ENCODE measurements around the gene TAS1R1.
A peak's percentile ranks its signal among the peaks of the same experiment; 100 is the strongest.
"Not testable (repeated sequence)": the region's sequence is repeated elsewhere in the genome, so short reads cannot be mapped to it uniquely, and the experiment has no call there.

Gene TAS1R1

GRCh38 chr1:6588893-6589520 lies 33.9 kb downstream of the TAS1R1 start:
- DNase-seq (ENCODE audit: low read depth in 2 of 2), result no peak

DNA sequence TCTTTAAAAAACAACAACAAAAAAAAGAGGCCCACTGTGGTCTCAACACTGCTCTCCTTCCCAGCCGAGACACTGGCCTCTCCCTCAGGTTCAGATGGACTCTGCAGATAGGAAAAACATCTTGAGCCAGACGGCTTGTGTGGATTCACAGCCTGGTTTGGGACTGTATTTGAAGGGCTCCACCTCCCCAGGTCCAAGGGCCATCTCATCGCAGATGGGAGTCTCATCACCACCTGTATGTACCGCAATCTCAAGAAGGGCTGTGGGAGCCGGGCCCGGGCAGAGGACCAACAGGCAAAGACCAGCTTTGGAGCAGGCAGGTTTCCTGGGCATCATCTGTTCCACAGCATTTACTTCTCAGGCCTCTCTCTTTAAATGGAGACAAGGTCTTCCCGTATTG lies 34.9 kb downstream of the TAS1R1 start:
- DNase-seq (ENCODE audit: low read depth in 2 of 2), result no peak

DNA sequence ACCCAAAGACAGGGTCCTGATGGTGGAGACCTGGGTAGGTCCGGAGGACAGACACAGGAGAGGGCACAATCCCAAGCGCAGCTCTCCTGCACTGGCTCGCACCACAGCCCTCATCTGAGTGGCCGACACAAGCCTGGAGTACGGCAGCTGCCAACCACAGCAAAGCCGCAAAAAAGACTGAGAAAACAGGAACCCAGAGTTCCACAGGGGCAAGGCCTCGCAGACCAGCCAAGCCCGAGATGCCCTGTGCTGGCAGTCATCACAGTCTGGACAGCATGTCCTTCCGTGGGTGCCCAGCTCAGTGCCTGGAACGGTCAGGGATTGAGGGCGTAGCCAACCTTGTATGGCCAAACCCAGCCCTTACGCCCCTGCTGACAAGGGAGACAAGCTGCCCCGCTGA lies 36.1 kb downstream of the TAS1R1 start:
- DNase-seq (ENCODE audit: low read depth in 2 of 2), result no peak

DNA sequence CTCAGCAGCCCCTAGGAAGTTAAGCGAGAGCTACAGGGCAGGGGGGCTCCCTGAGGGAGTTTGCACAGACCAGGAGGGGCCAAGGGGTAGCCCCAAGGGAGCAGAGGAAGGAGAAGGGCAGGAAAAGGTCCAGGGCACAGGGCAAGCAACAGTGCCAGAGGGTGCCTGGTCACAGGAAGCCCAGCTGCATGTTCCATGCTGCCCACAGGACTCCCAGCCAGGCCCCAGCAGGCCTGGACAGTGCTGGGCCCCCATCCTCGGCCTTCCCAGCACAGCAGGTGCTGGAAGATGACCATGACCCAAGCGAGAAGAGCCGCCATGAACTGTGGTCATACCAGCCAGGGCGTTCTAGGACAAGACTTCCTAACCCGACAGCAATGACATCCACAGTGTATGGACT lies 36.5 kb downstream of the TAS1R1 start:
- DNase-seq (ENCODE audit: low read depth in 2 of 2), result no peak

- DNase-seq (ENCODE audit: low read depth in 2 of 2), result no peak
Observed at GRCh38 chr1:6592441-6592840, 37.3 kb downstream of the TAS1R1 start.

- DNase-seq (ENCODE audit: low read depth in 2 of 2), result no peak
Observed at GRCh38 chr1:6592865-6593593, 37.9 kb downstream of the TAS1R1 start.

DNA sequence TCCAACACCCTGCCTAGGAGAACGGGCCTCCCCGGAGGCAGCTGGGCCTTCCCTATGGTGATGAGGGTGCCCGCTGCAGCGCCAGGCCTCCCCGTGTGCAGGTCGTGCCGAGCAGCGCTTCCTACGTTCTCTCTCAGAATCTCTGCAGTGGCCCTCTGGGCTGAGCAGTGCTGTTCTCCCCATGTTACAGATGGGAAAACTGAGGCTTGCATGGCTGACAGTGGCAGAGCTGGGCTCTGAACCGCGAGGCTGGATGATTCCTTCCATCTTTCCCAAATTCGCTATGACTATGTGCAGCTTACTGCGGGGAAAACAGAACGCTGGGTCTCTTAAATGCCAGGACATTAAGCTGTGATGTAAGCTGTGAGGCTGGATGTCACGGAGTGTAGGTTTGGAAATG lies 38.7 kb downstream of the TAS1R1 start:
- no peak for DNase-seq (ENCODE audit: low read depth in 2 of 2)

DNA sequence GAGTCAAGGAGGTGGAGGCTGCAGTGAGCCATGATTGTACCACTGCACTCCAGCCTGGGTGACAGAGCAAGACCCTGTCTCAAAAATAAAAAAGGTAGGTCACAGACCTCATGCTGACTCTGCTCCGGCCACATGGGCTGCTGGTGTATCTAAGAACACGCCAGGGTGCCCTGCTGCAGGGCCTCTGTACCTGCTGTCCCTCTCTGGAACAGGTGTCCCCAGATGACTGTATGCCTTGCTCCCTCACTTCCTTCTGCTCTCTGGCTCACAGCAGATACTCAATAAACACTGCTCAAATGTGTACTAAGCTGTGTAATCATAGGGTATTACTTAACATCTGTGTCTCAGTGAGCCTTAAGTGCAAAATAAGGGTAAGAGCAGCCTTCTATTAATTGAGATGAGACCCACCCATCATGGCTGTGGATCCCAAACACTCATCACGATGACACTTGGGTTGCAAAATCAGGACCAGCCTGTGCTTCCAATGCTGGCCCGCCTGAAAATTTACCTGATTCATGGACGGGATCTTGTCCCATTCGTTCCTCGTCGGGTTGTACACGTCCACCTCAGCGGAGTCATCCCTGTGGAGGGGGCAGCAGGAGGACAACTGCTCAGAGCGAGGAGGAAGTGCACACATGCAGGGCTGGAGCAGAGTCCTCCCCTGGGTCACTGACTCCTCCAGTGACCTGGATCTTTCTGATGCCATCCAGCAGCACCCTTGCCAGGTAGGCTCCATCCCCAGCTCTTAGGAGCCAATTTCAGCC lies 40.1 kb downstream of the TAS1R1 start:
- DNase-seq (ENCODE audit: low read depth in 2 of 2), result no peak

GRCh38 chr1:6596351-6596750 lies 41.2 kb downstream of the TAS1R1 start:
- DNase-seq (ENCODE audit: low read depth in 2 of 2), result no peak

DNA sequence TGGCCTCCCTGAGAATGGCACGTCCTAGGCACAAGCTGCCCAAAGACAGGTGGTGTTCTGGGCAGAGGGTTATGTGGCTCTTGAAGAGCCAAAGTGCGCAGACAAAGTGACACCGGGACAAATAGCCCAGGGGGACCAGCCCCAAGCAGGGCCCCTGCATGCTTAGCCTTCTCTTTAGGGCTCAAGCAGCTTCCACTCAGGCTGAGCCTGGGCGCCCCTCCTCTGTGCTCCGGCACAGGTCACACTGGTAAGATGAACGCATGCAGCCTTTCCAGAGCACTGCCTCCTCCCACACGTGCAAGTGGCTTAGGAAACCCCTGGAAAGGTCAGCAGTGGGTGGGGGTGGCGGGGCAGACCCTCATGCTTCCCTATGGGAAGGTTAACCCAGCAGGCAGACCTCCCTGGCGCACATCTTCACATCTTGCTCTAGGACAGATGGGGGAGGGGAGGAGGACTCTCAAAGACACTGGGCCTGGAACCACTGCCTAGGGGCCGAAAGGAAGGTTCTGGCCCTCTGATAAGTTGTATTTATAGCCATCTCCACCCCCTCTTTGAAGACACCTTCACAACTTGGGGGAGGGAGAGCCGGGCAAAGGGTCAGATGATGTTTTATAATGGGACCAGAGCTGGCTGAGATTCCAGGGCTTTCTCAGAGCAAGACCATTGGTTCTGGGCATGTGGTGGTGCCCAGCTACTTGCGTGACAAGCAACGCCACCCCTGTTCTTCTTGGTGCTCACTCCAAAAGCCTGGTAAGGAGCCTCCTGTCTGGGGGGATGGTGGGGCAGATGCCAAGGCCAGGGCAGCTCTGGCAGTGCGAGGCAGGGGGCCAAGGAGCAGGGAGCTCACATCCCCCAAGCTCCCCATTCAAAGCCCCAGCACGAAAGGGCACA lies 42.0 kb downstream of the TAS1R1 start:
- DNase-seq (ENCODE audit: low read depth in 2 of 2), result no peak

DNA sequence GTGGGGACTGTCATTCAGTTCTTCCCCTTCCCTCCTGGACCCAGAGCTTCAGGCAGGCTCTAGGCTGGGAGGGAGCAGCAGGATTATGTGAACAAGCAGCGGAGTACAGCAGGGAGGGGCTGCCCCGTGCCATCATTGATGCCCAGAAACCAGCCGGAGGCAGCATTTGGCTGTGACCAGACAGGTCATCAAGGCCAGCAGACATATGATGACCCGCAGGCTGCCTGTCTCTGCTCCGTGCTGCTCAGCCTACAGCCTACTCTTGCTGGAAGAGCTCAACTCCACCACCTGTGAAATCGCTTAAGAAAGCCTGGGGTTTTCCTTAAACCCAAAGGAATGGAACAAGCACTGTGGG lies 42.6 kb downstream of the TAS1R1 start:
- no peak for DNase-seq (ENCODE audit: low read depth in 2 of 2)

GRCh38 chr1:6599141-6599975 lies 44.3 kb downstream of the TAS1R1 start:
- DNase-seq (ENCODE audit: low read depth in 2 of 2), result no peak

GRCh38 chr1:6599991-6600390 lies 44.9 kb downstream of the TAS1R1 start:
- not testable (repeated sequence) for DNase-seq (ENCODE audit: low read depth in 2 of 2)

DNA sequence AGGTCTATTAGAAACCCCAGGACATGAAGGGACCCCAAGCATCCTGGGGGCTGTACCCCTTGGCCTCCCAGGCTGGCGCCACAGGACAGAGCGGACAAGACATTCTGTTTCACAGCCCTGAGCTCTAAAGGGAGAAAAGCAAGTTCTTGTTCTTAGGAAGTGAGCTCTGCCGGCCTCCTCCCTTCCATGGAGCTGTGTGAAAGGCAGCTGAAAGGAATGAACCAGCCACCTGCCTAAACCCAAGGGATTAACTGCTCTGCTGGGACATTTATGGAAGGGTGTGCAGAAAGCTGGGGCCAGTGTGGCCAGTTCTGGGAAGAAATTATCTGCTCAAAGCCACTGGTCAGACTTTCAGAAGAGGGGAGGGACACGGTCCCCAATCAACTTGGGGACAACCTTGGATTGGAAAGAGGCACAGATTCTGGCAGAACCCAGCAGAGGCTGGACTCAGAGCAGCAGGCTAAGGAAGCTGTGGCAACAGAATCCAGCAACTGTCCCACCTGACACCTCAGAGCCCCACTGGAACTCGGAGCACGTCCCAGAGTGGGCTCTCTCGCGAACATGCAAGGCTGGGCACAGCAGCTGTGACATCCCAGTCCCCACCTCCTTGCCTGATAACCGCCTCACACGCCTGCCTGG lies 45.4 kb downstream of the TAS1R1 start:
- no peak for DNase-seq (ENCODE audit: low read depth in 2 of 2)

GRCh38 chr1:6601049-6601922 lies 46.2 kb downstream of the TAS1R1 start:
- peak in 1 of 2 donors; percentile 54 for DNase-seq (ENCODE audit: low read depth in 2 of 2)

DNA sequence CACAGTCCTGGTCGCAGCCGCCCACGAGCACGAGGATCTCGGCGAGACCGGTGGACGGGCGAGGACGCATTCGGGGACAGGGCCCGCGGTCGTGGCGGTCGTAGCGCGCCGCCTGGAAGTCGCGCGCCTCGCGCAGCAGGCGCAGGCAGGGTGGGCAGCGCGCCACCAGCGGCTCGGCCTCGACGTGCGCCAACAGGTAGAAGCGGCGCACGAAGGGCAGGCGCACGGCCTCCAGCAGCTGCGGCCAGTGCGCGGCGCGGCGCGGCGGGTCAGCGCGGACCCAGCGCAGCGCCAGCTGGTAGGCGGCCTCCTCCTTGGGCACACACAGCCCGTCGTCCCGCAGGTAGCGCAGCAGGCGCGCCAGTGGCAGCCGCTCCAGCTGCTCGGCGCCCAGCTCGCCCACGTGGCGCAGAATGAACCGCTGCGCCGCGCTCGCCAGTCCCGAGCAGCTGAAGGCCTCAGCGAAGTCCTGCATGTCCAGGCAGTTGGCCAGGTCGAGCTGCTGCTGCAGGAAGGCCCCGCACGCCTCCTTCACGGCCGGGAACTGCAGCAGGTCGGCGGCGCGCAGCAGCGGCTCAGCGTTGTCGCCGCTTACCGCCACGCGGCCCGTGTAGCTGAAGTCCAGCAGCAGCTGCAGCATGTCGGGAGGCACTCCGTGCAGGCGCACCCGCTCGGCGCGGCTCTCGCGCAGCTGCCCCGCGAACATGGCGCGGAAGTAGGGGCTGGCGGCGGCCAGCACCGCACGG lies 47.0 kb downstream of the TAS1R1 start:
- no peak for DNase-seq (ENCODE audit: low read depth in 2 of 2)

GRCh38 chr1:6602669-6603237 lies 47.6 kb downstream of the TAS1R1 start, which contains the start of gene KLHL21:
TSS of gene KLHL21 (minus strand) at chr1:6602869. CDS start at chr1:6602817, 52 bp downstream.
- DNase-seq (ENCODE audit: low read depth in 2 of 2), result peak; percentile 77 to 85

GRCh38 chr1:6603238-6603914 lies 48.3 kb downstream of the TAS1R1 start:
- DNase-seq (ENCODE audit: low read depth in 2 of 2), result no peak

Measured in stimulated activated CD8-positive, alpha-beta memory T cell treated with anti-CD3 and anti-CD28 coated beads, Interleukin-2, amount 100 ng/mL, for 1 hour (primary cell).